Measurements from ENCODE around the gene ZNF2.
A peak's percentile ranks its signal among the peaks of the same experiment; 100 is the strongest.
"Not testable (repeated sequence)": the region's sequence is repeated elsewhere in the genome, so short reads cannot be mapped to it uniquely, and the experiment has no call there.

Gene ZNF2

DNA sequence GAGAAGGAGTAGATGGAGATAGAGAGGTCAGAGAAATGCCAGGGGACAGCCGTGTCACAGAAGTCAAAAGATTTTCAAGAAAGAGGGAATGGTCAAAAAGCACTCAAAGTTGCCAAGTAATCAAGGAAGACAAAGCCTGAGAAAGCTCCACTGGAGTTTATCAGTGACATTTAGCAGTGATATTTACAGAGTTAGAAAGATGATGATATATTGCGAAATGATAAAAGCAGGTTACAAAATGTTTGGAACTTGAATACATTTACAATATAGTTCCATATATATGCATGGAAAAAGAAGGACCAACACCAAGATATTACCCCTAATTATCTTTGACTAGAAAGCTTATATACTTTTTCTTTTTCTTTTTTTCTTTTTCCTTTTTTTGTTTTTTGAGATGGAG, 20.4 kb downstream of the ZNF2 start:
- DNase-seq: no peak
- intact Hi-C loops (cut with DNase I): no loop called here

DNA sequence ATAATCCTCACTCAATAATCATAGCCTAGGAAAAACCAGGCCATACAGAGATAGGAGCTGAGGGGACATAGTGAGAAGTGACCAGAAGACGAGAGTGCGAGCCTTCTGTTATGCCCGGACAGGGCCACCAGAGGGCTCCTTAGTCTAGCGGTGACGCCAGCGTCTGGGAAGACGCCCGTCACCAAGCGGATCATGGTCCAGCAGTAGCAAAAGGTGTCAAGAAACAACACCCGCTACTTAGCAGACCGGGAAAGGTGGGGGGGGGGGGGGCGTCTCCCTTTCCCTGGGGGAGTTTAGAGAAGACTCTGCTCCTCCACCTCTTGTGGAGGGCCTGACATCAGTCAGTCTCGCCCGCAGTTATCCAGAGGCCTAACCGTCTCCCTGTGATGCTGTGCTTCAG, 27.3 kb downstream of the ZNF2 start:
- peak; percentile 38 to 91 (median 78) for DNase-seq
- intact Hi-C loops (cut with DNase I): not testable (repeated sequence)

DNA sequence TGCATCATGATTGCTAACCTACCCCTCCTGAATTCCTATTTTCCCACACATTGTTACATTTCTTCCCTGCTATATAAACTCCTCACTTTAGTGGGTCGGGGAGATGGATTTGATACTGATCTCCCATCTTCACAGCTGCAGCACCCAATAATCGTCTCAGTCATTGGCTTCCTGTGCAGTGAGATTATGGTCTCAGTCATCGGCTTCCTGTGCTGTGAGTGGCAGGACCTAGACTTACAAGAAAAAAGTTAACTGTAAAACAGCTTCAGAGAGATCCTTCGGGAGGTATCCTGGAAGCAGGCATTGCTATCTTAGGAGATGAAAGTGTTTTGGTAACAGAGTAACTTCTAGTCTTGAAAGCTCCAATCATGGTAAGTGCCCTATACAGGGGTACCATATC, 38.3 kb downstream of the ZNF2 start:
- no peak for DNase-seq
- intact Hi-C loops (cut with DNase I): no loop called here

DNA sequence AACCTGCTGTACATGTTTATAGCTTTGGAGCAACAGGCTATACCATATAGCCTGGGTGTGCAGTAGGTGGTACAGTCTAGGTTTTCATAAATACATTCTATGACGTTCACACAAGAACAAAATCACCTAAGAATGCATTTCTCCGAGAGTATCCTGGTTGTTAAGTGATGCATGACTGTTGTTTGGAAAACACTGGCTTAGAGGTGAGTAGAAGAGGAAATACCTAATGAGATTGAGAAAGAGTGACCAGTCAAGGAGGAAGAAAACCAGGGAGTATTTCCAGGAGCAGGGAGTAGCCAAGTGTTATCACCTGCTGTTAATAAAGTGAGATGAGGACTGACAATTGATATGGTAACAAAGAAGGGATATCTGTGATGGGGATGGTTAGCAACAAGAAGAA, 38.8 kb downstream of the ZNF2 start:
- DNase-seq: no peak
- intact Hi-C loops (cut with DNase I): no loop called here

DNA sequence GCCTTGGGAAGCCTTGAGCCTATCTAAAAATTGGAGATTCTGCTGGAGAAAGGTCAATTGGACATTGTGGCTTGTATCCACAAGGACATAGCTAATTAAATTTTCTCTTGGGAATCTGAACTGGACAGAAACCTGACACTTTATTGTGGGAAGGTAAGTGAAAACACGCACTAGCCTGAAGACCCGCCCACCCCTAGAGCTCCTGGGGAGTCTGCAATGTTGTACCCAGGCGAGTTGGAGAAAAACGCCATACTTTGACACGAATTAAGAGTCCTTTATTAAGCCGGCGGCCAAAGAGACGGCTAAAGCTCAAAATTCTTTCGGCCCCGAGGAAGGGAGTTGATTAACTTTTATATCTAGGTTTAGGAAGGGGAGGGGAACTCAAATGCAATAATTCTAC, 40.5 kb downstream of the ZNF2 start:
- DNase-seq: no peak
- intact Hi-C loops (cut with DNase I): no loop called here

DNA sequence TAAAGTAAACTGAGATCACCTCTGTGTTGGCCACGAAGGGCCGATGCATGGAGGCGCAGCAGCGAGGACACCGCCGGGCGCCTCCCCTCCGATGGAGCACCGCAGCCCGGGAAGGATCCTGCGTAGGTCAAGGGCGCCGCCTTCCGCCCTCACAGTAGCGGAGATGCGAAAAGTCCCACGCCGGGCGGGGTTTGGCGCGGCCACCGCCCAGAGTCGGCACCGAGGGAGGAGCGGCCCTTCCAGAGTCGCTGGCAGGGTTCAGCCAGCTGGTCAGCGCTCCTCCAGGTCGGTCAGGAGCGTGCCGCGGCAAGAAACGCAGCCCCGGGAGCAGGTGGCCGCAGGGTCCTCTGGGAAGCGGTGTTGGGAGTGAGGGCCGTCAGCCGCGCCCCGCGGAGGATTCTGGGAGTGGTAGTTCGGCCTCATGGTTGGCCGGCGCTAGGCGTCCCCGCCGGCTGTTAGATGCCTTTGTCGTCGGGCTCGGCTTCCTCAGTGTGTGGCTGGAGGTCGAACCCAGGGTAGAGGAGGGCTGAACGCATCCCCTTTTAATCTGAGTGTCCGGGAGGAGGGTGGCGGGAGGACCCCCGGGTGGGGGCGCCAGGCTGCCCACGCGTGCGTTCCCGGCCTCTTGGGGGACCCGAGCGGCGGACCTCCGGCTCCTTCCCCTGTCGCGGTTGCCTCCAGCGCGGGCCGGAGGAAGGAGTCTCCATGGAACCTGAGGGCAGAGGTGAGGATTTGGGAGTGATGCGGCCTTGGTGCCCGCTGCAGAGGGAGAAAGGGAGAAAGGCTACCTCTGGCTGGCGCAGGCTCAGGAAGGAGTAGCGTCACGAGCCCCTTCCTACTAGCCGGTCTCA, 41.7 kb downstream of the ZNF2 start, which contains the start of gene ZNF892:
TSS of gene ZNF892 (plus strand) at position 411 of the 851 bp plus-strand sequence. CDS start at position 706, 295 bp downstream.
- intact Hi-C loops (cut with DNase I): no loop called here
- peak; percentile 78 to 97 (median 94) for DNase-seq

DNA sequence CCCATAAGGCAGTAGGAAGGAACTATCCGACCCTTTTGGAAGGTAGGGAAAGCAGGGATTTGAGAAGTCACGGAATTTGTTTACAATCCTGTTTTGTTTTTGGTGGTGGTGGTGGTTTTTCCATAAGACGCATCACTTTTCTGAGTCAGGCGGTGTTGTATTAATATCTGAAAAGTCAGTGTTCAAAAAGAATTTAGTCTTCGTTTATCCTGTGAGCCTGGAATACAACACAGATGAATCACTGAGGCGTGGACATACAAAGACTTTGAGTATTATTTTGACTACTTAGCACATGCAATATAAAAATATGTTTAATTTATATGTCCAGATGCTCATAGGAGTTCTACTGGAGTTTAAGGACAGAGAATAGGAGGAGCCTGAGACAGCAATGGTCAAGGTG, 42.5 kb downstream of the ZNF2 start:
- DNase-seq: no peak
- intact Hi-C loops (cut with DNase I): no loop called here

DNA sequence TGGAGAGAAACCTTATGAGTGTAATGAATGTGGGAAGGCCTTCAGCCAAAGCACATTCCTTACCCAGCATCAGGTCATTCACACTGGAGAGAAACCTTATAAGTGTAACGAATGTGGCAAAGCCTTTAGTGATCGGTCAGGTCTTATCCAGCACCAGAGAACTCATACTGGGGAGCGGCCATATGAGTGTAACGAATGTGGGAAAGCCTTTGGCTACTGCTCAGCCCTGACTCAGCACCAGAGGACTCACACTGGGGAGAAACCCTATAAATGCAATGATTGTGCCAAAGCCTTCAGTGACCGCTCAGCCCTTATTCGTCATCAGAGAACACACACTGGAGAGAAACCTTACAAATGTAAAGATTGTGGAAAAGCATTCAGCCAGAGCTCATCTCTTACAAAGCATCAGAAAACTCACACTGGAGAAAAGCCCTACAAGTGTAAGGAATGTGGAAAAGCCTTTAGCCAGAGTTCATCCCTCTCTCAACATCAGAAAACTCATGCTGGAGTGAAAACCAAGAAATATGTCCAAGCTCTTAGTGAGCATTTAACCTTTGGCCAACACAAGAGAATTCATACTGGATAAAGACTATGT, 49.5 kb downstream of the ZNF2 start:
- no peak for DNase-seq
- intact Hi-C loops (cut with DNase I): no loop called here

DNA sequence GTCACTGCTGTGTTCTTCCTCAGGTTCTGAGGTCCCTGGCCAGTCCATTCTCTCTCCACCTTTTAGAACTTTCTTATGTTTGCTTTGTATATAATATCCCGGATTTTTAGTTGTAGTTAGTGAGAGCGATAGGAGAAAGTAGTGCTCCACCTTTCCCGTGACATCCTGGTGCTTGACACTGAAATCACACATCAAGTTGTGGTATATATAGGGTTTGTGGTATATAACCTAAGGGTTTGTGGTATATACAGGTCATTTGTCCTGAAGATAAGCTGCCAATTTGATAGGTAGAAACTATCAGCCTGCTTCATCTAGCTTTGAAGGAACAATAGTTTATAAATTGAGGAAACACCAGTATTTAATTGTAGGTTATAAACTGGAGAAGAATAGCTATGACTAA, 54.8 kb downstream of the ZNF2 start:
- no peak for DNase-seq
- intact Hi-C loops (cut with DNase I): no loop called here

DNA sequence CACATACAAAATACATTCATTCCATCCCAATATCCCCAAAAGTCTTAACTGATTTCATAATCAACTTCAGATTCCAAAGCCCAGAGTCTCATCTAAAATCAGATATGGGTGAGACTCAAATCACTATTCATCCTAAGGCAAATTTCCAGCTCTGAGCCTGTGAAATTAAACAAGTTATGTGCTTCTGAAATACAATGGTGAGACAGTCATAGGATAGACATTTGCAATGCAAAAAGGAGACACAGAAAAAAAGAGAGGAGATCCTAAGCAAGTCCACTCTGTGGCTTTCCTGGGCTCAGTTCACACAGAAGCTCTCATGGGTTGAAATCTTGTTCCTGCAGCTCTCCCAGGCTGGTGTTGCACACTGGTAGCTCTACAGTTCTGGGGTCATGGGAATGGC, 60.0 kb downstream of the ZNF2 start:
- intact Hi-C loops (cut with DNase I): no loop called here

DNA sequence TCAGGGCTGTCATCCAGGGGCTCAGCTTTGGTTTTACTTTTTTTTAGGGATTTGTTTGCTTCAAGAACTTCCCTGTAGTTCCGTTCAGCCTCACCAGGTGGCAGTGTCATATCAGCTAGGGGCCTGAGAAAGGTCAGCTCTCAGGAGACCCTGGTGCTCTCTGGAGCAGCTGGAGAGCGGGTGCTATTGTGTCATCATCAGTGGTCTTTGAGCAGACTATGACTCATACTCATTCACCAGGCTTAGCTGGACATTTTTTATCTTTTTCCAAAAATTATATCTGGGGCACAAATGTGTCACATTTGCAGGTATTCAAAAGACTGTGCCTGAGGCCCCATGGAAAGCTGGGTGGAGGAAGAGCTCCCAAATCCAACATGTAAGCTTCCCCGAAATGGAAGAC, 66.1 kb downstream of the ZNF2 start:
- DNase-seq: peak; percentile 31 to 96 (median 84)
- intact Hi-C loops (cut with DNase I): loop anchor here (2.0 kb wide), 1 partner anchor 85 kb away; no protein-coding TSS in a partner anchor

More for the DNA sequence above, 60.0 kb downstream of the ZNF2 start:
- no peak for DNase-seq

DNA sequence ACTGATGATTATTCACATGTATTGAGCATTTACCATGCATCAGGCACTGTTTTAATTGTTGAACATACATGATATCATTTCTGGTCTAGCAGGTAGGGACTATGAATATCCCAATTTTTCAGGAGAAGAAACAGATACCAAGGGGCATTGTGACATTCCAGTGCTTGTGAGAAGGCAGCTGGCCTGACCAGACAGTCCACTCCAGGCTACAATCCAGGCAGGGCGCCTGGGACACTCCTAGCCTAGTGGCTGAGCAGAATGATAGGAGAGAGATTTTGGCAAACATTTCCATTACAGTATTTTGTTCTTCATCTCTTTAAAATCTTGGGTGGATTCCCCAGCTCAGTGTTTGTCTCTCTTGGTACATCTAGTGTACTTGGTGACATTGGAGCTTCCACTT, 66.6 kb downstream of the ZNF2 start:
- peak in 3 of 42 donors; percentile 1 to 17 (median 4) for DNase-seq
- intact Hi-C loops (cut with DNase I): loop anchor here (2.0 kb wide), 1 partner anchor 85 kb away; no protein-coding TSS in a partner anchor
